Measurements from ENCODE around the gene MSH4.
"Not testable (repeated sequence)": the region's sequence is repeated elsewhere in the genome, so short reads cannot be mapped to it uniquely, and the experiment has no call there.

MSH4 gene

DNA sequence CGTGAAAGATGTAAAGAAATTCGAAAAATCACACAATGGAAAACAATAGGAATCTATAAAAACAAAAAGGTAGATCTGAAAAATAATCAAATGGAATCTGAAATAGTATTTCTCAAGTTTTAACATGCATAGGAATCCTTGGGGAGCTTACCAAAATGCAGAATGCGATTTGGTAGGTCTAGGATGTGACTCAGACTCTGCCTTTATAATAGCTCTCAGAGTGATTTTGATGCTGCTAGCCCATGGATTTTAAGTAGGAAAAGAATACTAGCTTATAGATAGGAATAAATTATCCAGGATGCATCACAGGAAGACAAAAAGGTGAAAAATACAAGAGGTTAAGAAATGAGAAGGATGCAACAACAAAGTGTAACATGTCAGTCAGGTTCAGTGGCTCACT lies 24.7 kb upstream of the MSH4 start:
- H3K9me2 ChIP-seq (replicated peaks; ENCODE audit: low read depth, low read length): no peaks in the 10 kb centered on the region
- H3K36me3 ChIP-seq (ENCODE audit: insufficient read depth, low read length): no peaks in the 10 kb centered on the region
- H3K4me3 ChIP-seq (ENCODE audit: low read length, poor library complexity, severe bottlenecking): no peak overlapping the region
- no peak overlapping the region for H3K9ac ChIP-seq (ENCODE audit: low read depth, low read length, poor library complexity, severe bottlenecking)
- H4K20me1 ChIP-seq (ENCODE audit: insufficient read depth, low read length, poor library complexity, severe bottlenecking): no peaks in the 10 kb centered on the region
- H3K79me2 ChIP-seq (ENCODE audit: insufficient read depth, low read length): no peaks in the 10 kb centered on the region
- H3K27me3 ChIP-seq (ENCODE audit: insufficient read depth, low read length, poor library complexity, severe bottlenecking): no peaks in the 10 kb centered on the region
- H3K4me1 ChIP-seq (ENCODE audit: insufficient read depth, low read length, poor library complexity, severe bottlenecking): no peaks in the 10 kb centered on the region
- no peaks in the 10 kb centered on the region for H3F3A ChIP-seq (ENCODE audit: low read depth)
- H3K4me2 ChIP-seq (ENCODE audit: low read depth, low read length, poor library complexity, severe bottlenecking): no peak overlapping the region
- H2AFZ ChIP-seq (ENCODE audit: low read length): no peak overlapping the region
- TF ChIP-seq, protein P1, sequence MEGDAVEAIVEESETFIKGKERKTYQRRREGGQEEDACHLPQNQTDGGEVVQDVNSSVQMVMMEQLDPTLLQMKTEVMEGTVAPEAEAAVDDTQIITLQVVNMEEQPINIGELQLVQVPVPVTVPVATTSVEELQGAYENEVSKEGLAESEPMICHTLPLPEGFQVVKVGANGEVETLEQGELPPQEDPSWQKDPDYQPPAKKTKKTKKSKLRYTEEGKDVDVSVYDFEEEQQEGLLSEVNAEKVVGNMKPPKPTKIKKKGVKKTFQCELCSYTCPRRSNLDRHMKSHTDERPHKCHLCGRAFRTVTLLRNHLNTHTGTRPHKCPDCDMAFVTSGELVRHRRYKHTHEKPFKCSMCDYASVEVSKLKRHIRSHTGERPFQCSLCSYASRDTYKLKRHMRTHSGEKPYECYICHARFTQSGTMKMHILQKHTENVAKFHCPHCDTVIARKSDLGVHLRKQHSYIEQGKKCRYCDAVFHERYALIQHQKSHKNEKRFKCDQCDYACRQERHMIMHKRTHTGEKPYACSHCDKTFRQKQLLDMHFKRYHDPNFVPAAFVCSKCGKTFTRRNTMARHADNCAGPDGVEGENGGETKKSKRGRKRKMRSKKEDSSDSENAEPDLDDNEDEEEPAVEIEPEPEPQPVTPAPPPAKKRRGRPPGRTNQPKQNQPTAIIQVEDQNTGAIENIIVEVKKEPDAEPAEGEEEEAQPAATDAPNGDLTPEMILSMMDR (conservative IDR thresholded peaks at IDR 0.05; ENCODE audit: low read length): no peak
- no peak for TF ChIP-seq EZH2phosphoT487 (IDR thresholded peaks at IDR 0.05; ENCODE audit: borderline replicate concordance)
- no peaks in the 10 kb centered on the region; the same call in 1 of the 2 replicates for H3K9me3 ChIP-seq (ENCODE audit: insufficient read depth, low read depth, low read length)

DNA sequence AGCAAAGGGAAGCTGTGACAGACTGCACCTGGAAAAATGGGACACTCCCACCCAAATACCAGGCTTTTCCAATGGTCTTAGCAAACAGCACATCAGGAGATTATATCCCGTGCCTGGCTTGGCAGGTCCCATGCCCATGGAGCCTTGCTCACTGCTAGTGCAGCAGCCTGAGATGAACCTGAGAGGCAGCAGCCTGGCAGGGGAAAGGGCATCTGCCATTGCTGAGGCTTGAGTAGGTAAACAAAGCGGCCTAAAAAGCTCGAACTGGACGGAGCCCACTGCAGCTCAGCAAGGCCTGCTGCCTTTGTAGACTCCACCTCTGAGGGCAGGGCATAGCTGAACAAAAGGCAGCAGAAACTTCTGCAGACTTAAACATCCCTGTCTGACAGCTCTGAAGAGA lies 18.9 kb upstream of the MSH4 start:
- H3K4me1 ChIP-seq (ENCODE audit: insufficient read depth, low read length, poor library complexity, severe bottlenecking); H3F3A ChIP-seq (ENCODE audit: low read depth); H3K27me3 ChIP-seq (ENCODE audit: insufficient read depth, low read length, poor library complexity, severe bottlenecking); H3K79me2 ChIP-seq (ENCODE audit: insufficient read depth, low read length); H4K20me1 ChIP-seq (ENCODE audit: insufficient read depth, low read length, poor library complexity, severe bottlenecking); H3K4me2 ChIP-seq (ENCODE audit: low read depth, low read length, poor library complexity, severe bottlenecking); H2AFZ ChIP-seq (ENCODE audit: low read length); H3K9me2 ChIP-seq (replicated peaks; ENCODE audit: low read depth, low read length); H3K4me3 ChIP-seq (ENCODE audit: low read length, poor library complexity, severe bottlenecking); H3K36me3 ChIP-seq (ENCODE audit: insufficient read depth, low read length); H3K9me3 ChIP-seq (ENCODE audit: insufficient read depth, low read depth, low read length); H3K9ac ChIP-seq (ENCODE audit: low read depth, low read length, poor library complexity, severe bottlenecking): not testable (repeated sequence)

DNA sequence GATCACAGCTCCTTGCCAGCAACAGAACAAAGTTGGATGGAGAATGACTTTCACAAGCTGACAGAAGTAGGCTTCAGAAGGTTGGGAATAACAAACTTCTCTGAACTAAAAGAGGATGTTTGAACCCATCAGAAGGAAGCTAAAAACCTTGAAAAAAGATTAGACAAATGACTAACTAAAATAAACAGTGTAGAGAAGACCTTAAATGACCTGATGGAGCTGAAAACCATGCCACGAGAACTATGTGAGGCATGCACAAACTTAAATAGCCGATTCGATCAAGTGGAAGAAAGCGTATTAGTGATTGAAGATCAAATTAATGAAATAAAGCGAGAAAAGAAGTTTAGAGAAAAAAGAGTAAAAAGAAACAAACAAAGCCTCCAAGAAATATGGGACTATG lies 18.0 kb upstream of the MSH4 start:
- not testable (repeated sequence) for H4K20me1 ChIP-seq (ENCODE audit: insufficient read depth, low read length, poor library complexity, severe bottlenecking); H3K9me3 ChIP-seq (ENCODE audit: insufficient read depth, low read depth, low read length); H3K9ac ChIP-seq (ENCODE audit: low read depth, low read length, poor library complexity, severe bottlenecking)

DNA sequence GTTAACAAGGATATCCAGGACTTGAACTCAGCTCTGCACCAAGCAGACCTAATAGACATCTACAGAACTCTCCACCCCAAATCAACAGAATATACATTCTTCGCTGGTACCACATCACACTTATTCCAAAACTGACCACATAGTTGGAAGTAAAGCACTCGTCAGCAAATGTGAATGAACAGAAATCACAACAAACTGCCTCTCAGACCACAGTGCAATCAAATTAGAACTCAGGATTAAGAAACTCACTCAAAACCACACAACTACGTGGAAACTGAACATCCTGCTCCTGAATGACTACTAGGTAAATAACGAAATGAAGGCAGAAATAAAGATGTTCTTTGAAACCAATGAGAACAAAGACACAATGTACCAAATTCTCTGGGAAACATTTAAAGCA lies 16.5 kb upstream of the MSH4 start:
- not testable (repeated sequence) for H4K20me1 ChIP-seq (ENCODE audit: insufficient read depth, low read length, poor library complexity, severe bottlenecking); H3K9ac ChIP-seq (ENCODE audit: low read depth, low read length, poor library complexity, severe bottlenecking); H3K4me2 ChIP-seq (ENCODE audit: low read depth, low read length, poor library complexity, severe bottlenecking); H3K9me3 ChIP-seq (ENCODE audit: insufficient read depth, low read depth, low read length); H3K79me2 ChIP-seq (ENCODE audit: insufficient read depth, low read length); H3K4me1 ChIP-seq (ENCODE audit: insufficient read depth, low read length, poor library complexity, severe bottlenecking); H3K27me3 ChIP-seq (ENCODE audit: insufficient read depth, low read length, poor library complexity, severe bottlenecking); H3K4me3 ChIP-seq (ENCODE audit: low read length, poor library complexity, severe bottlenecking); H3K36me3 ChIP-seq (ENCODE audit: insufficient read depth, low read length); H3K9me2 ChIP-seq (replicated peaks; ENCODE audit: low read depth, low read length); H2AFZ ChIP-seq (ENCODE audit: low read length); H3F3A ChIP-seq (ENCODE audit: low read depth)

More for the DNA sequence above, 18.0 kb upstream of the MSH4 start:
- not testable (repeated sequence) for H3K4me1 ChIP-seq (ENCODE audit: insufficient read depth, low read length, poor library complexity, severe bottlenecking); H3K4me2 ChIP-seq (ENCODE audit: low read depth, low read length, poor library complexity, severe bottlenecking); H2AFZ ChIP-seq (ENCODE audit: low read length); H3K4me3 ChIP-seq (ENCODE audit: low read length, poor library complexity, severe bottlenecking); H3F3A ChIP-seq (ENCODE audit: low read depth); H3K9me2 ChIP-seq (replicated peaks; ENCODE audit: low read depth, low read length); H3K27me3 ChIP-seq (ENCODE audit: insufficient read depth, low read length, poor library complexity, severe bottlenecking); H3K36me3 ChIP-seq (ENCODE audit: insufficient read depth, low read length); H3K79me2 ChIP-seq (ENCODE audit: insufficient read depth, low read length)

DNA sequence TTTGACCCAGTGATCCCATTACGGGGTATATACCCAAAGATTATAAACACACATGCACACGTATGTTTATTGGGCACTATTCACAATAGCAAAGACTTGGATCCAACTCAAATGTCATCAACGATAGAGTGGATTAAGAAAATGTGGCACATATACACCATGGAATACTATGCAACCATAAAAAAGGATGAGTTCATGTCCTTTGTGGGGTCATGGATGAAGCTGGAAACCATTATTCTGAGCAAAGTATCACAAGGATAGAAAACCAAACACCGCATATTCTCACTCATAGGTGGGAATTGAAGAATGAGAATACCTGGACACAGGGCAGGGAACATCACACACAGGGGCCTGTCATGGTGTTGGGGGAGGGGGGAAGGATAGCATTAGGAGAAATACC lies 12.8 kb upstream of the MSH4 start:
- not testable (repeated sequence) for H3K27me3 ChIP-seq (ENCODE audit: insufficient read depth, low read length, poor library complexity, severe bottlenecking); H3F3A ChIP-seq (ENCODE audit: low read depth); H3K9me2 ChIP-seq (replicated peaks; ENCODE audit: low read depth, low read length); H3K36me3 ChIP-seq (ENCODE audit: insufficient read depth, low read length); H3K9me3 ChIP-seq (ENCODE audit: insufficient read depth, low read depth, low read length)
- peaks cover 27% of the 10 kb centered on the region for H4K20me1 ChIP-seq (ENCODE audit: insufficient read depth, low read length, poor library complexity, severe bottlenecking)
- H3K79me2 ChIP-seq (ENCODE audit: insufficient read depth, low read length): peaks cover 29% of the 10 kb centered on the region
- peak overlapping the region; percentile 98 for H3K4me3 ChIP-seq (ENCODE audit: low read length, poor library complexity, severe bottlenecking)
- peaks cover 27% of the 10 kb centered on the region for H3K4me1 ChIP-seq (ENCODE audit: insufficient read depth, low read length, poor library complexity, severe bottlenecking)
- H2AFZ ChIP-seq (ENCODE audit: low read length): 0 out of 2 replicates have a peak overlapping the region, but pooled peaks have one; percentile 1
- H3K9ac ChIP-seq (ENCODE audit: low read depth, low read length, poor library complexity, severe bottlenecking): peak overlapping the region; percentile 95
- H3K4me2 ChIP-seq (ENCODE audit: low read depth, low read length, poor library complexity, severe bottlenecking): peak overlapping the region; percentile 80

Data from Loucy (cell line).